Glutamatergic neuron (in vitro differentiated cells): Measurements from ENCODE around the gene SYNE2. TPM values are rescaled to one million over a fixed set of nuclear protein-coding genes. Genes with fewer than 3 reads are reported as not detected.

ENCODE experiments used
- DNase-seq: peaks from one replicate; pipeline ENCODE4 v3.0.0; 2022
- H3K27ac Mint-ChIP-seq: one replicate; pipeline ENCODE4 v1.8.0; 2020; ENCODE audit warnings: mild to moderate bottlenecking, mixed read lengths, inconsistent platforms; ENCODE audit not compliant: unreplicated experiment
- H3K27me3 Mint-ChIP-seq: one replicate; pipeline ENCODE4 v1.8.0; 2020; ENCODE audit warnings: mild to moderate bottlenecking, moderate library complexity, mixed read lengths, inconsistent platforms; ENCODE audit not compliant: unreplicated experiment
- H3K36me3 Mint-ChIP-seq: one replicate; pipeline ENCODE4 v1.8.0; 2020; ENCODE audit warnings: mild to moderate bottlenecking, mixed read lengths, inconsistent platforms; ENCODE audit not compliant: unreplicated experiment
- H3K4me1 Mint-ChIP-seq: one replicate; pipeline ENCODE4 v1.8.0; 2020; ENCODE audit warnings: mild to moderate bottlenecking, low read depth, mixed read lengths, inconsistent platforms; ENCODE audit not compliant: unreplicated experiment
- H3K4me3 Mint-ChIP-seq: one replicate; pipeline ENCODE4 v1.8.0; 2020; ENCODE audit warnings: mild to moderate bottlenecking, mixed read lengths, inconsistent platforms; ENCODE audit not compliant: unreplicated experiment
- H3K9me3 Mint-ChIP-seq: one replicate; pipeline ENCODE4 v1.8.0; 2020; ENCODE audit warnings: mild to moderate bottlenecking, moderate library complexity, mixed read lengths, inconsistent platforms; ENCODE audit not compliant: unreplicated experiment
- CTCF ChIP-seq: fragments of 200-600 bp; sonication (generic); IDR thresholded peaks from one replicate; pipeline ENCODE4 v1.5.0; 2021; ENCODE audit not compliant: partially characterized antibody, unreplicated experiment
- total RNA-seq: library from RNA; stranded (reverse); fragmentation: NEBNext Ultra II Directional; extraction: Animal tissue kit (Norgen Biotek cat#: 25700); gene quantifications from one replicate; pipeline ENCODE4 v1.2.1, GENCODE V29; 2021; ENCODE audit not compliant: unreplicated experiment

Gene SYNE2
- total RNA-seq, 1 donor from 2014 or later = 81.7 TPM

- H3K36me3 Mint-ChIP-seq = no peaks in the 10 kb centered on the region
- no peaks in the 10 kb centered on the region for H3K27me3 Mint-ChIP-seq
- no peaks in the 10 kb centered on the region for H3K9me3 Mint-ChIP-seq
- TF ChIP-seq CTCF = no peak
- no peak for DNase-seq
- H3K4me1 Mint-ChIP-seq = no peaks in the 10 kb centered on the region
- H3K27ac Mint-ChIP-seq = no peak overlapping the region
- H3K4me3 Mint-ChIP-seq = no peak overlapping the region
These were observed 394.4 kb downstream of the SYNE2 start for GRCh38 chr14:64247195-64247594.

- Mint-ChIP-seq H3K4me3 (no peak overlapping the region), H3K27ac (no peak overlapping the region), H3K4me1 (no peaks in the 10 kb centered on the region), H3K27me3 (no peaks in the 10 kb centered on the region), H3K36me3 (no peaks in the 10 kb centered on the region), H3K9me3 (no peaks in the 10 kb centered on the region)
- DNase-seq = no peak
- no peak for TF ChIP-seq CTCF
These were observed 395.9 kb downstream of the SYNE2 start for GRCh38 chr14:64248689-64249088.

- no peaks in the 10 kb centered on the region for H3K36me3 Mint-ChIP-seq
- H3K4me1 Mint-ChIP-seq = no peaks in the 10 kb centered on the region
- no peak overlapping the region for H3K4me3 Mint-ChIP-seq
- no peak for TF ChIP-seq CTCF
- no peak for DNase-seq
- H3K9me3 Mint-ChIP-seq = no peaks in the 10 kb centered on the region
- H3K27ac Mint-ChIP-seq = no peak overlapping the region
- no peaks in the 10 kb centered on the region for H3K27me3 Mint-ChIP-seq
These were observed 396.6 kb downstream of the SYNE2 start for GRCh38 chr14:64249363-64249762.

- H3K36me3 Mint-ChIP-seq = no peaks in the 10 kb centered on the region
- no peaks in the 10 kb centered on the region for H3K9me3 Mint-ChIP-seq
These were observed 400.9 kb downstream of the SYNE2 start for GRCh38 chr14:64253672-64254071.

GRCh38 chr14:64255756-64256155 lies 403.0 kb downstream of the SYNE2 start:
- H3K27ac Mint-ChIP-seq = no peak overlapping the region
- H3K4me3 Mint-ChIP-seq = no peak overlapping the region
- H3K27me3 Mint-ChIP-seq = no peaks in the 10 kb centered on the region
- H3K9me3 Mint-ChIP-seq = no peaks in the 10 kb centered on the region
- TF ChIP-seq CTCF = no peak
- no peaks in the 10 kb centered on the region for H3K4me1 Mint-ChIP-seq
- H3K36me3 Mint-ChIP-seq = no peaks in the 10 kb centered on the region
- DNase-seq = no peak

More at GRCh38 chr14:64253672-64254071, 400.9 kb downstream of the SYNE2 start:
- Mint-ChIP-seq H3K27ac (no peak overlapping the region), H3K4me1 (no peaks in the 10 kb centered on the region), H3K27me3 (no peaks in the 10 kb centered on the region), H3K4me3 (no peak overlapping the region)
- DNase-seq = no peak
- TF ChIP-seq CTCF = no peak
